ENCODE measurements around the gene EHMT1.

GRCh38 chr9:137812356-137813023 is 193.7 kb downstream of the EHMT1 start:
- no peak for TF ChIP-seq EZH2phosphoT487 (IDR thresholded peaks at IDR 0.05; ENCODE audit: borderline replicate concordance, low read depth, low read length)
- TF ChIP-seq CTCF (conservative IDR thresholded peaks at IDR 0.05; ENCODE audit: low read length): no peak
